OCI-LY1 (cell line): ENCODE measurements around the gene B4GALT7.

Experiments
- H2AFZ ChIP-seq: fragments of 200-600 bp; sonication (generic), shearing (Covaris generic); 2 replicates; pipeline ENCODE4 v1.6.0; 2014; ENCODE audit warnings: antibody characterized with exemption, mild to moderate bottlenecking, low read length
- H3F3A ChIP-seq: fragments of 200-600 bp; sonication (generic), shearing (Covaris generic); 2 replicates; pipeline ENCODE4 v1.6.0; 2014; ENCODE audit warnings: mild to moderate bottlenecking, antibody characterized with exemption, low read length, moderate library complexity; ENCODE audit not compliant: insufficient read depth
- H3K27ac ChIP-seq: fragments of 200-600 bp; sonication (generic); 2 replicates; pipeline ENCODE4 v1.5.1; 2014; ENCODE audit warnings: low read length, mixed run types, mild to moderate bottlenecking, low read depth; ENCODE audit not compliant: poor library complexity, severe bottlenecking
- H3K27me3 ChIP-seq: fragments of 200-600 bp; sonication (generic); 2 replicates; pipeline ENCODE4 v1.6.0; 2014; ENCODE audit warnings: antibody characterized with exemption, mild to moderate bottlenecking, low read length, moderate library complexity; ENCODE audit not compliant: insufficient read depth
- H3K36me3 ChIP-seq: fragments of 200-600 bp; sonication (generic); 2 replicates; pipeline ENCODE4 v1.6.1; 2014; ENCODE audit warnings: mild to moderate bottlenecking, antibody characterized with exemption, low read length, moderate library complexity, mixed read lengths; ENCODE audit not compliant: insufficient read depth
- H3K4me1 ChIP-seq: fragments of 200-600 bp; sonication (generic); 2 replicates; pipeline ENCODE4 v1.5.1; 2014; ENCODE audit warnings: mild to moderate bottlenecking, low read length, moderate library complexity; ENCODE audit not compliant: insufficient read depth, severe bottlenecking
- H3K4me2 ChIP-seq: fragments of 200-600 bp; sonication (generic), shearing (Covaris generic); 2 replicates; pipeline ENCODE4 v1.6.1; 2014; ENCODE audit warnings: low read length
- H3K4me3 ChIP-seq: fragments of 200-600 bp; sonication (generic); 2 replicates; pipeline ENCODE4 v1.5.1; 2014; ENCODE audit warnings: low read length, low read depth, mild to moderate bottlenecking, mixed read lengths; ENCODE audit not compliant: poor library complexity, severe bottlenecking
- H3K79me2 ChIP-seq: fragments of 200-600 bp; shearing (Covaris generic); 2 replicates; pipeline ENCODE4 v1.6.1; 2016; ENCODE audit warnings: mixed run types, low read length, mixed read lengths; ENCODE audit not compliant: insufficient read depth
- H3K9ac ChIP-seq: fragments of 200-600 bp; sonication (generic), shearing (Covaris generic); 2 replicates; pipeline ENCODE4 v1.6.1; 2014; ENCODE audit warnings: mild to moderate bottlenecking, low read length, mixed read lengths
- H3K9me2 ChIP-seq: fragments of 200-600 bp; sonication (generic), shearing (Covaris generic); 2 replicates; pipeline ENCODE4 v1.6.1; 2014; ENCODE audit warnings: low read depth, mild to moderate bottlenecking, low read length, mixed read lengths
- H3K9me3 ChIP-seq: fragments of 200-600 bp; shearing (Covaris generic); 2 replicates; pipeline ENCODE4 v1.6.1; 2014; ENCODE audit warnings: low read length, mixed read lengths
- H4K20me1 ChIP-seq: fragments of 200-600 bp; sonication (generic), shearing (Covaris generic); 2 replicates; pipeline ENCODE4 v1.6.0; 2016; ENCODE audit warnings: mild to moderate bottlenecking, low read length; ENCODE audit not compliant: insufficient read depth
- CTCF ChIP-seq: fragments of 200-600 bp; sonication (generic), shearing (Covaris generic); IDR thresholded peaks from 2 replicates; pipeline ENCODE4 v1.5.1; 2017; ENCODE audit warnings: mild to moderate bottlenecking, antibody characterized with exemption, low read length, moderate library complexity, mixed read lengths
- EZH2 ChIP-seq: fragments of 200-600 bp; sonication (generic), shearing (Covaris generic); IDR thresholded peaks from 2 replicates; pipeline ENCODE4 v1.8.0; 2017; ENCODE audit warnings: borderline replicate concordance, mixed run types, mild to moderate bottlenecking, antibody characterized with exemption, low read length, moderate library complexity, mixed read lengths

The B4GALT7 gene

GRCh38 chr5:177576169-177576568 lies 23.8 kb upstream of the B4GALT7 start:
- H3F3A ChIP-seq = no peaks in the 10 kb centered on the region
- no peak overlapping the region for H3K27ac ChIP-seq
- no peaks in the 10 kb centered on the region for H3K27me3 ChIP-seq
- no peaks in the 10 kb centered on the region for H3K9me2 ChIP-seq
- TF ChIP-seq CTCF = peak; percentile 22; the same call in 1 of the 2 replicates
- no peak for TF ChIP-seq EZH2
- no peak overlapping the region for H3K4me3 ChIP-seq
- H3K4me1 ChIP-seq = no peaks in the 10 kb centered on the region
- no peak overlapping the region for H3K9ac ChIP-seq
- H4K20me1 ChIP-seq = no peaks in the 10 kb centered on the region
- H3K4me2 ChIP-seq = no peak overlapping the region
- no peaks in the 10 kb centered on the region for H3K79me2 ChIP-seq
- no peaks in the 10 kb centered on the region for H3K9me3 ChIP-seq
- H2AFZ ChIP-seq = no peak overlapping the region
- H3K36me3 ChIP-seq = no peaks in the 10 kb centered on the region

- no peak overlapping the region for H3K9ac ChIP-seq
These were observed 21.6 kb upstream of the B4GALT7 start for GRCh38 chr5:177578316-177578715.

GRCh38 chr5:177588413-177588909 lies 11.5 kb upstream of the B4GALT7 start:
- Histone ChIP-seq H3K9me2 (no peaks in the 10 kb centered on the region), H3K79me2 (peaks cover 5% of the 10 kb centered on the region; the same call in 1 of the 2 replicates), H2AFZ (no peak overlapping the region), H3K4me3 (no peak overlapping the region), H3K27ac (no peak overlapping the region), H3K4me1 (peaks cover 17% of the 10 kb centered on the region), H4K20me1 (no peaks in the 10 kb centered on the region), H3K36me3 (peaks cover 5% of the 10 kb centered on the region), H3K4me2 (no peak overlapping the region), H3K27me3 (no peaks in the 10 kb centered on the region), H3K9ac (no peak overlapping the region), H3F3A (no peaks in the 10 kb centered on the region), H3K9me3 (no peaks in the 10 kb centered on the region)
- TF ChIP-seq CTCF = no peak
- TF ChIP-seq EZH2 = no peak

More at GRCh38 chr5:177578316-177578715, 21.6 kb upstream of the B4GALT7 start:
- no peak for TF ChIP-seq EZH2
- no peak for TF ChIP-seq CTCF
- Histone ChIP-seq H3K27me3 (no peaks in the 10 kb centered on the region), H3K36me3 (no peaks in the 10 kb centered on the region), H3K9me3 (no peaks in the 10 kb centered on the region), H4K20me1 (no peaks in the 10 kb centered on the region), H3K4me1 (no peaks in the 10 kb centered on the region), H3F3A (no peaks in the 10 kb centered on the region), H3K27ac (no peak overlapping the region), H3K9me2 (no peaks in the 10 kb centered on the region), H2AFZ (no peak overlapping the region), H3K4me3 (no peak overlapping the region), H3K4me2 (no peak overlapping the region), H3K79me2 (no peaks in the 10 kb centered on the region)
